ENCODE results near the gene RPS27A.

GRCh38 chr2:55268907-55269644 lies 36.6 kb downstream of the RPS27A start, which contains the start of gene MTIF2:
- peak; percentile 41 for TF ChIP-seq POLR2A (IDR thresholded peaks at IDR 0.05)
- TF ChIP-seq, protein P1, sequence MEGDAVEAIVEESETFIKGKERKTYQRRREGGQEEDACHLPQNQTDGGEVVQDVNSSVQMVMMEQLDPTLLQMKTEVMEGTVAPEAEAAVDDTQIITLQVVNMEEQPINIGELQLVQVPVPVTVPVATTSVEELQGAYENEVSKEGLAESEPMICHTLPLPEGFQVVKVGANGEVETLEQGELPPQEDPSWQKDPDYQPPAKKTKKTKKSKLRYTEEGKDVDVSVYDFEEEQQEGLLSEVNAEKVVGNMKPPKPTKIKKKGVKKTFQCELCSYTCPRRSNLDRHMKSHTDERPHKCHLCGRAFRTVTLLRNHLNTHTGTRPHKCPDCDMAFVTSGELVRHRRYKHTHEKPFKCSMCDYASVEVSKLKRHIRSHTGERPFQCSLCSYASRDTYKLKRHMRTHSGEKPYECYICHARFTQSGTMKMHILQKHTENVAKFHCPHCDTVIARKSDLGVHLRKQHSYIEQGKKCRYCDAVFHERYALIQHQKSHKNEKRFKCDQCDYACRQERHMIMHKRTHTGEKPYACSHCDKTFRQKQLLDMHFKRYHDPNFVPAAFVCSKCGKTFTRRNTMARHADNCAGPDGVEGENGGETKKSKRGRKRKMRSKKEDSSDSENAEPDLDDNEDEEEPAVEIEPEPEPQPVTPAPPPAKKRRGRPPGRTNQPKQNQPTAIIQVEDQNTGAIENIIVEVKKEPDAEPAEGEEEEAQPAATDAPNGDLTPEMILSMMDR (IDR thresholded peaks at IDR 0.05), result peak in 3 of 4 experiments; percentile 7 to 48 (median 24)

Measured in prostate gland (tissue), 2 donors.